ENCODE data around the gene SERPINB12. TPM values are rescaled to one million over a fixed set of nuclear protein-coding genes. Genes with fewer than 3 reads are reported as not detected.
A peak's percentile ranks its signal among the peaks of the same experiment; 100 is the strongest.

SERPINB12 gene
- total and polyA plus RNA-seq, 2 of the 13 experiments (the other 11 are each of a cell fraction or from before 2014, with no cell fraction given), result not detected

DNA sequence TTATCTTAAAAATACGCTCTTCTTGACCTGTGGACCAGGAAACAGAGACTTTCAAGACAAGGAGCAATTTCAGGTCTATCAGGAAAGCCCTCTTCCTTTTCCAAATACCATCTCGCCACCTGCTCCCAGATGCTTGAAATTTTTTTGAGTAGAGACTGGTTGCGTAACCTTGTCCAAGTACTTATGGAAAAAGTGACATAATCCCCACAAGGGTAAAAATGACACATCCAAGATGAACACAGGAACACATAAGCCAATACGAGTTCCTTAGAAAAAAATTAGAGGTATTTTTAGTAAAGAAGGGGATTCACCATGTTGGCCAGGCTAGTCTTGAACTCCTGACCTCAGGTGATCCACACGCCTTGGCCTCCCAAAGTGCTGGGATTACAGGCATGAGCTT, 46.7 kb downstream of the SERPINB12 start:
- FAIRE-seq (no peak), ATAC-seq (no peak), DNase-seq (ENCODE audit: low spot score) (no peak)
- H3K4me1 ChIP-seq (ENCODE audit: insufficient read depth, low read length), result no peaks in the 10 kb centered on the region
- H3K4me3 ChIP-seq (replicated peaks in 1 of 3; ENCODE audit: insufficient read depth in 1 of 3, low read depth in 2 of 3, low read length in 3 of 3), result no peak overlapping the region
- TF ChIP-seq CEBPB (IDR thresholded peaks at IDR 0.05; ENCODE audit: borderline replicate concordance, low read depth, low read length), result peak; percentile 53; the same call in 1 of the 2 replicates
- no peak for TF ChIP-seq ZBTB34 (CRISPR knock-in tag; IDR thresholded peaks at IDR 0.05)
- H3K9ac ChIP-seq (ENCODE audit: insufficient read depth, low read depth, low read length), result no peak overlapping the region
- no peaks in the 10 kb centered on the region for H3K79me2 ChIP-seq (ENCODE audit: insufficient read depth, low read length)
- BruUV-seq (replicated peaks), result no TSS peak
- H3K27me3 ChIP-seq (ENCODE audit: control insufficient read depth in 1 of 2, insufficient read depth in 2 of 2, low read length in 2 of 2), result 0 out of 5 replicates have a peak, but pooled peaks cover 0 to 3% of the 10 kb centered on the region in 2 experiments
- H3K4me2 ChIP-seq (ENCODE audit: low read depth, low read length), result no peak overlapping the region
- no peak overlapping the region for H3K27ac ChIP-seq (ENCODE audit: extremely low read length, insufficient read depth, low read length)
- no peaks in the 10 kb centered on the region for H3K36me3 ChIP-seq (replicated peaks in 1 of 2; ENCODE audit: control insufficient read depth in 1 of 2, insufficient read depth in 2 of 2, low read length in 2 of 2)
- H2AFZ ChIP-seq (ENCODE audit: low read length), result no peak overlapping the region
- no peaks in the 10 kb centered on the region for H3K9me3 ChIP-seq (ENCODE audit: low read length)
- POLR2A ChIA-PET, result no interaction called here
- H4K20me1 ChIP-seq (ENCODE audit: insufficient read depth, low read length), result no peaks in the 10 kb centered on the region
- WGBS (ENCODE audit: low lambda C conversion rate), result 17% methylated on average over 5 of the region's 5 CpGs
- intact Hi-C loops (cut with micrococcal nuclease; ENCODE audit: unreplicated experiment) (loop anchor here (5.0 kb wide), 1 partner anchor 168 kb away; no protein-coding TSS in a partner anchor), in situ Hi-C loops (cut with HindIII; ENCODE audit: extremely low pct_ligation_motif_present, low pct_unique_long_range_greater_than_20kb) (no loop called here)
- CTCF ChIA-PET (ENCODE audit: low intra/inter-chr PET ratio, low total read pairs), result no interaction called here

GRCh38 chr18:63590373-63590772, 48.2 kb downstream of the SERPINB12 start:
- no peak overlapping the region for H3K4me3 ChIP-seq (replicated peaks in 1 of 3; ENCODE audit: insufficient read depth in 1 of 3, low read depth in 2 of 3, low read length in 3 of 3)
- peak; percentile 33; the same call in 1 of the 2 replicates for TF ChIP-seq CEBPB (IDR thresholded peaks at IDR 0.05; ENCODE audit: borderline replicate concordance, low read depth, low read length)
- TF ChIP-seq, protein P1, sequence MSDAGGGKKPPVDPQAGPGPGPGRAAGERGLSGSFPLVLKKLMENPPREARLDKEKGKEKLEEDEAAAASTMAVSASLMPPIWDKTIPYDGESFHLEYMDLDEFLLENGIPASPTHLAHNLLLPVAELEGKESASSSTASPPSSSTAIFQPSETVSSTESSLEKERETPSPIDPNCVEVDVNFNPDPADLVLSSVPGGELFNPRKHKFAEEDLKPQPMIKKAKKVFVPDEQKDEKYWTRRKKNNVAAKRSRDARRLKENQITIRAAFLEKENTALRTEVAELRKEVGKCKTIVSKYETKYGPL (CRISPR knock-in tag; IDR thresholded peaks at IDR 0.05), result no peak
- DNase-seq (ENCODE audit: low spot score), result no peak
- ChIA-PET POLR2A (no interaction called here), CTCF (ENCODE audit: low intra/inter-chr PET ratio, low total read pairs) (no interaction called here)
- WGBS (ENCODE audit: low lambda C conversion rate), result 100% methylated on average over 1 of the region's 2 CpGs
- no peaks in the 10 kb centered on the region for H3K4me1 ChIP-seq (ENCODE audit: insufficient read depth, low read length)
- BruUV-seq (replicated peaks), result no TSS peak
- no peaks in the 10 kb centered on the region for H3K79me2 ChIP-seq (ENCODE audit: insufficient read depth, low read length)
- intact Hi-C loops (cut with micrococcal nuclease; ENCODE audit: unreplicated experiment) (no loop called here), in situ Hi-C loops (cut with HindIII; ENCODE audit: extremely low pct_ligation_motif_present, low pct_unique_long_range_greater_than_20kb) (no loop called here)
- no peak for FAIRE-seq
- no peak overlapping the region for H2AFZ ChIP-seq (ENCODE audit: low read length)
- H3K4me2 ChIP-seq (ENCODE audit: low read depth, low read length), result no peak overlapping the region
- H4K20me1 ChIP-seq (ENCODE audit: insufficient read depth, low read length), result no peaks in the 10 kb centered on the region
- H3K27me3 ChIP-seq (ENCODE audit: control insufficient read depth in 1 of 2, insufficient read depth in 2 of 2, low read length in 2 of 2), result no peaks in the 10 kb centered on the region
- H3K9ac ChIP-seq (ENCODE audit: insufficient read depth, low read depth, low read length), result no peak overlapping the region
- no peaks in the 10 kb centered on the region for H3K9me3 ChIP-seq (ENCODE audit: low read length)
- no peak for ATAC-seq
- no peaks in the 10 kb centered on the region for H3K36me3 ChIP-seq (replicated peaks in 1 of 2; ENCODE audit: control insufficient read depth in 1 of 2, insufficient read depth in 2 of 2, low read length in 2 of 2)
- H3K27ac ChIP-seq (ENCODE audit: extremely low read length, insufficient read depth, low read length), result no peak overlapping the region

Data from HepG2 (cell line).